Measurements from ENCODE around the gene ERVK3-1.
A peak's percentile ranks its signal among the peaks of the same experiment; 100 is the strongest.
"Not testable (repeated sequence)": the region's sequence is repeated elsewhere in the genome, so short reads cannot be mapped to it uniquely, and the experiment has no call there.

The ERVK3-1 gene

GRCh38 chr19:58305932-58306323, 751 bp downstream of the ERVK3-1 start:
- DNase-seq: no peak

DNA sequence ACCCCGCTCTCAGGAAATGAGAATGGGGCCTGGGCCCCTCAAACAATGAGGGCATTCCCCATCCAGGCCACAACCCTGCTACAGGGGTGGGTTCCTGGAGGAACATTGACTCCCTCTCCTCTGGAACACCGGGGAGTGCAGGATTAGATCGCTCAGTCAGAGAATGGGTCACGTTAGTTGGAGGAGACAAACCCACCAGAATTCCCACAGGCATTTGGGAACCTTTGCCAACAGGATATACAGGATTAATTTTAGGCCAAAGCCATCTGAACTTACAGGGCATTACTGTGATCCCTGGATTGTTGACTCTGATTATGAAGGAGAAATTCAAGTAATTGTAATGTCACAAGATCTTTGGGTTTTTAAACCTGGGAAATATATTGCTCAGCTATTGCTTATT, 2.6 kb downstream of the ERVK3-1 start:
- no peak for DNase-seq

- DNase-seq: not testable (repeated sequence)
Measured at GRCh38 chr19:58310685-58311084, 5.5 kb downstream of the ERVK3-1 start.

- DNase-seq: no peak
Measured at GRCh38 chr19:58311345-58311865, 6.2 kb downstream of the ERVK3-1 start.

GRCh38 chr19:58315580-58315979, 10.4 kb downstream of the ERVK3-1 start:
- DNase-seq: no peak

DNA sequence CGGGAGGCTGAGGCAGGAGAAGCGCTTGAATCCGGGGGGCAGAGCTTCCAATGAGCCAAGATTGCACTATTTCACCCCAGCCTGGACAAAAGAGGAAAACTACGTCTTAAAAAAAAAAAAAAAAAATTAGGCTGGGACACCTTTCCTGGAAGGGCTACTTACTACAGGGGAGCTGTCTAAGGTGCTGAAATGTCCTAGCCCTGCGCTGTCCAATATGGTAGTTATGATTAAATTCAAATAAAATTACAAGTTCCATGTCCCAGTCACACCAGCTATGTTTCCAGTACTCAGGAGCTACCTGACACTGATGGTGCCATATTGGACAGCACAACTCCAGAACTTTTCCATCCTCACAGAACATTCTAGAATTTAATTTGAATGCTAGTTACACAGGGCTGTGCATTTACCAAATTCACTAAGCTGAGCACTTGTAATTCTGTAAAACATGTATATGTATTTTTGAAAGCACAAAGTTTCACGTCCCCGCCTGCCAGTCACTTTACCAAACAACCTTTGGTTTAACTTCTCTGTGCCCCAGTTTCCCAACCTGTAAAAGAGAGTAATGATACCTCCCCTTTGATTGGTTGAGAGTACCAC, 12.4 kb downstream of the ERVK3-1 start:
- no peak for DNase-seq

DNA sequence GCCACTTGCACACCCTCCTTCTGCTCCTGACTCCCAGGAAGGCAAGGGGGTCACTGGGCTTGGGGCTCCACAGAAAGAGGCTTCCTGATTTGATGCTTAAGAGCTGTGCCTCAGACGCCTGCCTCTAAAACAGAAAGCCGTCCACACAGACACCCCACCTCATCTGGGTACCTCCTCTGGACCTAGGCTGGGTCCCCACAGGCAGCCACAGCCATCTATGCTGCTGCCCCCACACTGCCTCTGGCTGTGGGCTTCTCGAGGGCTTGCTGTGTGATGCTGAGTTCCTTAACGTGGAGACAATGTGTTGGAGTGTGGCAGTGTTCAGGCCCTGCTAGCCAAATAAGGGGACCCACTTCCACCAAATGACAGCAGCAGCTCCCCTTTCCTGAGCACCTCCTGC, 13.1 kb downstream of the ERVK3-1 start:
- DNase-seq: no peak

GRCh38 chr19:58319241-58319640, 14.1 kb downstream of the ERVK3-1 start:
- DNase-seq: no peak

GRCh38 chr19:58325311-58326022, 20.3 kb downstream of the ERVK3-1 start:
- DNase-seq: no peak

DNA sequence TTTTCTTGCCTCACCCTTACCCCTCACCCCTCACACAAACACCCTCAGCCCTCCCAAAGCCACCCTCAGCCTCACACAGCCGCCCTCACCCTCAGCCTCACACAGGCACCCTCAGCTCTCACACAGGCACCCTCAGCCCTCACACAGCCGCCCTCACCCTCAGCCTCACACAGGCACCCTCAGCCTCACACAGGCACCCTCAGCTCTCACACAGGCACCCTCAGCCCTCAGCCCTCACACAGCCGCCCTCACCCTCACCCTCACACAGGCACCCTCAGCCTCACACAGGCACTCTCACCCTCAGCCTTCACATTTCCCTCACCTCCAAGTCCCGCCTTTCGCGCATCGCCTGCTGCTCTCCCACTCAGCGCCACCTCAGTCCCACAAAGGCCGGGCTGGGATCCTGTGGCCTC, 21.3 kb downstream of the ERVK3-1 start:
- no peak for DNase-seq

GRCh38 chr19:58326914-58327726, 21.9 kb downstream of the ERVK3-1 start, which contains the start of gene ZSCAN22:
Gene ZSCAN22 (plus strand): TSS chr19:58326994. CDS start chr19:58334803, 7,809 bp downstream.
- peak; percentile 90 for DNase-seq

GRCh38 chr19:58328999-58329398, 23.8 kb downstream of the ERVK3-1 start:
- DNase-seq: no peak

GRCh38 chr19:58330458-58330857, 25.3 kb downstream of the ERVK3-1 start:
- no peak for DNase-seq

GRCh38 chr19:58332697-58333096, 27.5 kb downstream of the ERVK3-1 start:
- DNase-seq: no peak

GRCh38 chr19:58334691-58335249, 29.6 kb downstream of the ERVK3-1 start:
- DNase-seq: no peak

DNA sequence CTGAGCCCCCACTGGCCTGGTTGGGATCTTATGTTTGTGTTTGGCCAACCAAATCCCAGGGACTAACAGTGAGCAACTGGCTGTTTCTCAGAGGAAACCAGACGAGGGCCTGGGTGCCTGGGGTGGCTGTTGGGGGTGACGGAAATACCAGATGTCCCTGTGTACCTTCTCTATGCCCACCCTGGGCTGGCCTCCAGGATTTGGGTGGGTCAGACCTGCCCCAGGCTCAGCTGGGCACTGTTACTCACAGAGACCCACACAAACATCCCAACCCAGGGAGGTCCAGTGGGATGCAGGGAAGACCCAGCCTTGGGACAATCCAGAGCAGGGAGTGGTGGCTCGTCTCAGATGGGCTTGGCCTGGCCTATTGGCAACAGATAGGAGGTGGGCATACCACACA, 30.5 kb downstream of the ERVK3-1 start:
- DNase-seq: no peak

DNA sequence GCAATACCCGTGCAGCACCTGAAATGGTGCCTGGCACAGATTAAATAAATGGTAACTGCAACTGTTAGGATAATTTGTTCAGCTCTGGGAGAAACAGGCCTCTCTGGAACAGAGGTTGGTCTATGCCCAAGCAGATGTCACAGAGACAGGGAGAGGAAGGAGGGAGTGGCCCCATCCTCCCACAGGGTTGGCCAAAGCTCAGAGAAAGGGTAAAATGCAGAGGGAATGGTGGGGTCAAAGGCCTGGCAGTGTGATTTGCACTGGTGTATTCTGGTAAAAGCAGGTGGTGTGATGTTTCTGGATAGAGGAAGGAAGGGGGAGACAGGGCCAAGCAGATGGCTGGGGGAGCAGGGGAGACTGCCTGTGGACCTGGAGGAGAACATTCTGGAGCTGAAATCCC, 31.0 kb downstream of the ERVK3-1 start:
- no peak for DNase-seq

- DNase-seq: no peak
Measured at GRCh38 chr19:58336820-58337219, 31.6 kb downstream of the ERVK3-1 start.

- DNase-seq: no peak
Measured at GRCh38 chr19:58338336-58338735, 33.2 kb downstream of the ERVK3-1 start.

- DNase-seq: no peak
Measured at GRCh38 chr19:58338825-58339558, 33.8 kb downstream of the ERVK3-1 start.

- DNase-seq: no peak
Measured at GRCh38 chr19:58345558-58345957, 40.4 kb downstream of the ERVK3-1 start.

All from NCI-H526 treated with DMSO at 0.1 percent for 48 hours (cell line).